ENCODE measurements around the gene DPEP1. TPM values are rescaled to one million over a fixed set of nuclear protein-coding genes. Genes with fewer than 3 reads are reported as not detected.

The DPEP1 gene
- total RNA-seq, 1 experiment from 2014 or later, result 1.1 TPM

DNA sequence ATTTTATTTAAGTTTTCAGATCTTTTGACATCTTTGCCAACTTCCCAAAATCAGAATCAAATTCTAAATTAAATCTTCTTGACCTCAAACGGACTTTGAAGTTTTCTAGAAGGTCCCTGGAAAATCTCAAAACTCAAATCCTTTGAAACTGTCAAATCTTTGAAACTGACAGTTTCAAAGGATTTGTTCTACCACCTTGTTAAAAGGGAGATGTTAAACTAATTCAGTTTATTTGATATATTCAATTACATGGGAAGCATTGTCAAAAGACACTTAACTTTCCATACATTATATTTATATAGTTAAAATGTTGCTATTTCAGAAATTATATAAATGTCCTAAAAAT, 3.4 kb upstream of the DPEP1 start:
- H3K4me2 ChIP-seq (ENCODE audit: insufficient read depth, insufficient read length, low read length), result no peak overlapping the region
- no peak for DNase-seq

More for the DNA sequence above, 3.4 kb upstream of the DPEP1 start:
- H4K8ac ChIP-seq (replicated peaks; ENCODE audit: insufficient read length, low read depth, low read length), result no peak overlapping the region
- H4K5ac ChIP-seq (ENCODE audit: insufficient read length, low read depth, low read length), result no peak overlapping the region
- no peak overlapping the region for H3K14ac ChIP-seq (ENCODE audit: insufficient read depth, low read length)
- no peak overlapping the region for H2BK20ac ChIP-seq (ENCODE audit: low read depth, low read length, poor library complexity, severe bottlenecking)
- no peaks in the 10 kb centered on the region for H3K27me3 ChIP-seq (ENCODE audit: insufficient read depth, low read length)
- no peak overlapping the region for H2AFZ ChIP-seq (ENCODE audit: low read length)
- no peaks in the 10 kb centered on the region for H4K20me1 ChIP-seq (ENCODE audit: control insufficient read depth, insufficient read depth, insufficient read length)
- H3K4me1 ChIP-seq (ENCODE audit: insufficient read depth, low read length), result no peaks in the 10 kb centered on the region; the same call in 1 of the 2 replicates
- H2BK15ac ChIP-seq (ENCODE audit: low read depth, low read length), result no peak overlapping the region
- H3K27ac ChIP-seq (ENCODE audit: insufficient read length, low read depth, low read length), result no peak overlapping the region
- Mint-ChIP-seq H3K27me3 (ENCODE audit: low read depth) (peaks cover 3% of the 10 kb centered on the region; the same call in 1 of the 2 replicates), H3K4me3 (no peak overlapping the region), H3K4me1 (peaks cover 6 to 11% of the 10 kb centered on the region in 2 experiments), H3K36me3 (ENCODE audit: insufficient read depth in 1 of 3, low read depth in 3 of 3) (peaks cover 0 to 2% (median 0%) of the 10 kb centered on the region in 3 experiments; a peak in 1 of 7 replicates), H3K9me3 (no peaks in the 10 kb centered on the region; a peak in 1 of 5 replicates), H3K27ac (no peak overlapping the region)
- no peak overlapping the region for H3K56ac ChIP-seq (ENCODE audit: insufficient read length, low read depth, low read length)
- no peak overlapping the region for H3K4ac ChIP-seq (ENCODE audit: low read depth, low read length)
- H2AK5ac ChIP-seq (ENCODE audit: insufficient read length, low read length), result no peak overlapping the region
- no peaks in the 10 kb centered on the region for H3K9me3 ChIP-seq (ENCODE audit: control insufficient read depth, low read depth, low read length)
- H3K9ac ChIP-seq (ENCODE audit: extremely low read depth, insufficient read length, low read length), result no peak overlapping the region
- no peak overlapping the region for H2BK120ac ChIP-seq (ENCODE audit: low read depth, low read length, poor library complexity, severe bottlenecking)
- WGBS (ENCODE audit: extremely low coverage, insufficient read length, low lambda C conversion rate), result no CpG with 5 or more reads among the region's 1 CpG
- no peaks in the 10 kb centered on the region for H3K79me2 ChIP-seq (ENCODE audit: insufficient read depth, low read length)
- H4K91ac ChIP-seq (ENCODE audit: insufficient read length, low read depth, low read length), result no peak overlapping the region
- H2BK12ac ChIP-seq (ENCODE audit: insufficient read length, low read depth, low read length), result no peak overlapping the region
- H3K23me2 ChIP-seq (ENCODE audit: insufficient read length, low read depth, low read length, poor library complexity, severe bottlenecking), result peaks cover 2% of the 10 kb centered on the region
- no peak overlapping the region for H3K18ac ChIP-seq (ENCODE audit: insufficient read length, low read depth, low read length)
- H3K23ac ChIP-seq (ENCODE audit: insufficient read length, low read depth, low read length), result no peak overlapping the region
- TF ChIP-seq, protein P1, sequence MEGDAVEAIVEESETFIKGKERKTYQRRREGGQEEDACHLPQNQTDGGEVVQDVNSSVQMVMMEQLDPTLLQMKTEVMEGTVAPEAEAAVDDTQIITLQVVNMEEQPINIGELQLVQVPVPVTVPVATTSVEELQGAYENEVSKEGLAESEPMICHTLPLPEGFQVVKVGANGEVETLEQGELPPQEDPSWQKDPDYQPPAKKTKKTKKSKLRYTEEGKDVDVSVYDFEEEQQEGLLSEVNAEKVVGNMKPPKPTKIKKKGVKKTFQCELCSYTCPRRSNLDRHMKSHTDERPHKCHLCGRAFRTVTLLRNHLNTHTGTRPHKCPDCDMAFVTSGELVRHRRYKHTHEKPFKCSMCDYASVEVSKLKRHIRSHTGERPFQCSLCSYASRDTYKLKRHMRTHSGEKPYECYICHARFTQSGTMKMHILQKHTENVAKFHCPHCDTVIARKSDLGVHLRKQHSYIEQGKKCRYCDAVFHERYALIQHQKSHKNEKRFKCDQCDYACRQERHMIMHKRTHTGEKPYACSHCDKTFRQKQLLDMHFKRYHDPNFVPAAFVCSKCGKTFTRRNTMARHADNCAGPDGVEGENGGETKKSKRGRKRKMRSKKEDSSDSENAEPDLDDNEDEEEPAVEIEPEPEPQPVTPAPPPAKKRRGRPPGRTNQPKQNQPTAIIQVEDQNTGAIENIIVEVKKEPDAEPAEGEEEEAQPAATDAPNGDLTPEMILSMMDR (conservative IDR thresholded peaks at IDR 0.05), result no peak
- H3K79me1 ChIP-seq (ENCODE audit: insufficient read depth, low read depth, low read length, poor library complexity, severe bottlenecking), result no peaks in the 10 kb centered on the region
- H3T11ph ChIP-seq (ENCODE audit: low read length), result no peak overlapping the region
- no peak overlapping the region for H2BK5ac ChIP-seq (ENCODE audit: insufficient read length, low read length)

Measured in H9 (cell line).